Amniotic epithelial cell (primary cell): Measurements from ENCODE around the gene HRK.
A peak's percentile ranks its signal among the peaks of the same experiment; 100 is the strongest.

Experiments
- DNase-seq: peaks from one replicate; pipeline ENCODE4 v3.0.0-alpha.2; 2010; ENCODE audit warnings: low read depth

HRK gene

DNA sequence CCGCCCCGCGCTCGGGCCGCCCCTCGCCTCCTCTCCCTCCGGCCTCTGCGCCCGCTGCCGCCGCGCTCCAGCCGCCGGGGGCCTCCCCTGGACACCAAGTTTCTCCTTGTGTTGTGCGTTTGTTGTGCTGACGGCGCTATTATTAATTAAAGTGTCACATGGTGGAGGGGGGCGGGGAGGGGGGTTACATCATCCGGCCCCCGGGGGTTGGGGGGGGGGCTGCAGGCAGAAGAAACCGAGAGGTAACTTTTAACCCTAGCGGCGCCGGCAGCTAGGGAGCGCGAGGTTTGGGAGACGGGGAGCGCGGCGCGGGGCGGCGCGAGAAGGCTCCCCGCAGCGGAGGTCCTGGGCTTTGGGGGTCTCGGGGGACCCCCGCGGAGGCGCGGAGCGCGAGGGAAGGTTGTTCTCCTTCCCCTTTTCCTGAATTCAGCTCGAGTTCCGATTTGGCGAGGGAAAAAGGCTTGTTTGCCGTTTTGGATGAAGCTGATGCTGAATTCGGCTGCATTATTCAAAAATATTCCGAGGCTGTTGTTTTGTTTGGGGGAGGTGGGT lies at the start of gene HRK:
TSS of gene HRK (minus strand) at position 117 of the 552 bp plus-strand sequence. CDS start 134 bp downstream, outside the sequence.
- no peak for DNase-seq

DNA sequence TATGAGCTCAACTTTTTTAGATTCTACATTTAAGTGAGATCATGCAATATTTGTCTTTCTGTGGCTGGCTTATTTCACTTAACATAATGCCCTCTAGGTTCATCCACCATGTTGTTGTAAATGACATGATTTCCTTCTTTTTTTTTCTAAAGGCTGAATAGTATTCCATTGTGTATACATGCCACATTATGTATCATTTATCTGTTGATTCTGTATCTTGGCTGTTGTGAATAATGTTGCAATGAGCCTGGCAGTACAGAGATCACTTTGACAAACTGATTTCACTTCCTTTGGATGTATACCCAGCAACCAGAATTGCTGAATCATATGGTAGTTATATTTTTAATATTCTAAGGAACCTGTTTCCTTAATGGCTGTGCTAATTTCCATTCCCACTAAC lies 48.6 kb upstream of the HRK start:
- DNase-seq, result no peak

DNA sequence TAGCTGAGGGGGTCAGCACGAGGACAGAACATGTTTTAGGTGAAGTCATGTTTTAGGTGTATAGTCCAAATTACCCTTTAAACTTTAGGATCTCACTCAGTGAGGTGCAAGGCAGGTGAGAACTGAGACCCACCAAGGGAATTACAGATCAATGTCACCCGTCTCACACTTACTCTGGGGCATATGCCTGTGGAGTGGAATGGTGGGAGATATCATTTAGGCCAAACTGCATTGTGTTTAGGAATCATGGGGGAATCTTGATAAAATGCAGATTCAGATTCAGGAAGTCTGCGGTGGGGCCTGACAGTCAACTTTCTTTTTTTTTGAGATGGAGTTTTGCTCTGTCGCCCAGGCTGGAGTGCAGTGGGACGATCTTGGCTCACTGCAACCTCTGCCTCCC lies 47.3 kb upstream of the HRK start:
- no peak for DNase-seq

DNA sequence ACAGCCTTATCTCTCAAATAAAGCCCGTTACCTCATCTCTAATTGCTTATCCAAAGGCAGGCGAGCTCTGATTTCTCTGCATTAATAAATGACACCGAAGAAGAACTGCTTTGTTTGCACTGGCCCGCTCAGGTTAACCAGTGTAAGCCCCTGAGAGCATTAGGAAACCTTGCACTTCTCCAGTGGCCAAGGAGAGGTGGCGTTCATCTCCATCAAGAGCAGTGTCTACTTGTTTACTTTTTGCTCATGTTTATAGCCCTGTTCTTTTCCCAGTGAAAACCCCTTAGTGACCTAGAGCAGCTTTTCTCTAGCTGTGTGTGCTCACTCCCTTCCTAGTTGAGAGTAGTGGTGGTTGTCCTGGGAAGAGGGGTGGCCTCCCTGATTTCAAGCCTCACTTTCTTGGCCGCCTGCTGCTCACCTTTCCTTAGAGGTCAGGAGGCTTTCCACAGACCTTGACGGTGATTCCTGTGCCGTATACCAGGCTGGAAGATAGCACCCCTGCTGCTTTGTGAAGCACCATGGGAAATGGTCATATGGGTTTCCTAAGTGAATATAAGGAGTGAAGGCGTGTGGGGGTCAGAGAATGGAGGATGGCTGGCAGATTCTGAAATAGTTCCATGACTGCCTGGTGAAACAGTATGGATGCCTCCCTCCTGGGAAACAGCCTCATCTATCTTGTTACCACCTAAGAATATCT lies 46.2 kb upstream of the HRK start:
- DNase-seq, result no peak

DNA sequence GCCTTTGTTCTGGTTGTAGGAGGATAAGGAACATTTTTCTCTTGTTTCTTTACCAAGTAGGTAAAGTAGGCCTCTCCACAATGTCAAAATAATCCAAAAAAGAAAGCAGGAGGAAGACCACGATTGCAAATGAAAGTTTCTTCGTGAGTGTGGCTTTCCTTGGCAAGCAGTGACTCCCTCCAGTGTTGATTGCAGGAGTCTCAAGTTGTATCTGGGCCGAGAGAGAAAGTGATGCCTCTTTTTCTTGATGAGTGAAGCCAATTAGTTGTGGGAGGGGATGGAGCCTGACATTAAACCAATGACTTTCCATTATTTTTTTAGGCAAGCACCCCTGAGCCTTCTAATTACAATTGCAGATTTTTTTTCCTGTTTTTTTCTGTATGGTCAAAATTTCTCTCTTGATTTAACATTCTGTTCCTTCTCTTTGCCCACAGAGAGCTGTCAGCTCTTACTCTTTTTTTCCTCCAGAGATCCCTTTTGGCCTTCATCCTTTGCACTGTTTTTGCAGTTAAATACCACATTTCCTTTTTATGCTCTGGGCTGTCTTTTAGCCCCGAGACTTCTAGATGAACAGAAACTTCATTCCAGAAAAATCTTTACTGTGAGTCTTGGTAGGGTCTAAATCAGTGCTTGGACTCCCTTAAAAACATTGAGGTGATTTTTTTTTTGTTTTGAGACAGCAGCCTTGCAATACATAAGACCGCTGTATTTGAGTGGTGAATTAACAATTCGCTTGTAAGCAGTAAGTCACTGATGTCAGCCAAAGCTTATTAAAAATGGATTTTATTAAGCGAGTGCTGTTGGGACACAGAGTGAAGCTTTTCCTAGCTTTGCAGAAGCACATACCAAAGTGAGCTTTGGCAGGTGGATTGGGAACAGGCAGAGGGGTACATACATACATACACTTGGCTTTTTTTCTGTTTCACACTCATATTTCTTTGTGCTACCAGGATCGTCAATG lies 45.3 kb upstream of the HRK start:
- no peak for DNase-seq

DNA sequence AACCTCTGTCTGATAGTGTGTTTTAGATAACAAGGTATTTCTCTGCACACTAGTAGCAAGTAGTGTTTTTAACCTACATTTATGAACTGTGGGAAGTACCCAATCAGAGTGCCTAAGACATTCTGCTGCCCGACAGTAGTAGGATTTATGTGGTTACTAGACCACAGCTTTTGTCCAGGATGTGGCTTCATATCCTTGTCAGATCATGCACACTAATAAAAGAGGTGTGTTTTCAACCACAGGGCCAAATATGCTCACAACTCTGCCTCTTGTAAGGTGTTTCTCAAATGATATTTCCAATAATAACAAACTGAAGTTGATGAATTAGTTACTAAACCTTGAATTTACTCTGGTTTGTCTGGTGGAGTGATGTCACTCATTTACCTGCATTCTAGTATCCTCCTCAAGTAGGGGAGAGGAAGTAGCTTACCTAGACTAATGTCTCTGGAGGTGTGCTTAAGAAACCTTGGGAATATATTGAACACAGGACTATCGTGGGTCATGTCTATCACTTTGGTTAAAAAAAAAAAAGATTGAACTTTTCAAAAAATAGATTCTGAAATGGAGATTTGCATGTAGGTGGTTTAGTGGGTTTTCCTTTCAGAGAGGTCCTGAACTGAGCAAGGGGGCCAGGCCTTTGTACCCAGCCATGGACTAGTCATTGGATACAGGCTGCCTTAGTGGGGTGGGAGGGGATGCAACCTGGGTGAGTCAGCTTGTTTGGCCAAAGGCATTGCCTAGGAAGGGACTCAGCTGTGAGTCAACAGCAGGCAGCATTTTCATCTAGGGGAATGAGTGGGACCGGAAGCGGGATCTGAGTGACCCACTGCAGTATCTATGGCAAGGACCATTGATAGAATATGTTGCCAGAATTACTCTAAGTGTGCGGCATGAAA lies 43.6 kb upstream of the HRK start:
- DNase-seq, result peak; percentile 69

DNA sequence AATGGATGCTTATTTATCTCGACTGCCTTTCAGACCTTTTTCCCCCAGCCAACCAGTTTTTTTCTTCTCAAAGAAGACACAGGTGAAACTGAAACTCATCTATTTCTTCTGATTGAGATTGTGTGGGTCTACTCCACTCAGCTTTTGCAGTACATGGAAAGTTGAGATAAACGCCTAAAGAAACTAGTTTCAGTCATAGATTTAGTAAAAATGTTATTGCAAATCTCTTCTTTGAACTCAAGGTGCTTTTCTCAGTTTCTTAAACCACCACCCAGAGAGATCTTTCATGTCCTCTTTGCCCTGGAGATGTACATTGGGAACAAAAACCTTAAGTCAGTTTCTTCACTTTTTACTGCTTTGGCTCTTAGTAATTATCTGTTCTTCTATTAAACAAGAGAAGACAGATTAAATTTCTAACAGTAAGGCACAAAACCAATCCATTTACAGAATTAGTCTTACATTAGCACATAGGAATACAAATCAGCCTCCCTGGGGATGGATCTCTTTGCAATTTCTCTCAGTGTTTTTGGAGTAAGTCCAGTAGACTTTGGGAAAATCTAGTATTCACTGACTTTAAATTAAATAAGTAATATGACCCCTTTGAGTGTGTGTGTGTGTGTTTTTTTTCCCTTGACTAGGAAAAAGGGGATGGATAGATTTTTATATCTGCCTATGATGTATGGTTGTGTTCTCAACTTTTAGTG lies 41.1 kb upstream of the HRK start:
- no peak for DNase-seq

DNA sequence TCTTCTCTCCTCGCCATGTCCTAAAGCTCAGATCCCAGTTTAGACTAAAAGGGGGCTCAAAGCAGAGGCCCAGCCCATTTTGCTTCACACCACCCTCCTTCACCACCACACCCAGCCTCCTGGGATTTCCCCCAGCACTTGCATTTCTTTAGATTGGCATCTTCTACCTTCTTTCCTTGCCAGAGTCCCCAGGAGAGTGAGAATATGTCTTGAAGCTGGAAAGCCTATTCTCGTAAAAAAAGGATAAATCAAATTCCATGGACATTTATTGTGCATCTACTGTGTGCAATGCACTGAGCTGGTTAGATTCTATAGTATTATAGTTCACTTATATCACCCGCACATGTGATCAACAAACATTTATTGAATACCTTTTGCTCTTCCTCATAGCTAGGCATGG lies 39.7 kb upstream of the HRK start:
- no peak for DNase-seq

DNA sequence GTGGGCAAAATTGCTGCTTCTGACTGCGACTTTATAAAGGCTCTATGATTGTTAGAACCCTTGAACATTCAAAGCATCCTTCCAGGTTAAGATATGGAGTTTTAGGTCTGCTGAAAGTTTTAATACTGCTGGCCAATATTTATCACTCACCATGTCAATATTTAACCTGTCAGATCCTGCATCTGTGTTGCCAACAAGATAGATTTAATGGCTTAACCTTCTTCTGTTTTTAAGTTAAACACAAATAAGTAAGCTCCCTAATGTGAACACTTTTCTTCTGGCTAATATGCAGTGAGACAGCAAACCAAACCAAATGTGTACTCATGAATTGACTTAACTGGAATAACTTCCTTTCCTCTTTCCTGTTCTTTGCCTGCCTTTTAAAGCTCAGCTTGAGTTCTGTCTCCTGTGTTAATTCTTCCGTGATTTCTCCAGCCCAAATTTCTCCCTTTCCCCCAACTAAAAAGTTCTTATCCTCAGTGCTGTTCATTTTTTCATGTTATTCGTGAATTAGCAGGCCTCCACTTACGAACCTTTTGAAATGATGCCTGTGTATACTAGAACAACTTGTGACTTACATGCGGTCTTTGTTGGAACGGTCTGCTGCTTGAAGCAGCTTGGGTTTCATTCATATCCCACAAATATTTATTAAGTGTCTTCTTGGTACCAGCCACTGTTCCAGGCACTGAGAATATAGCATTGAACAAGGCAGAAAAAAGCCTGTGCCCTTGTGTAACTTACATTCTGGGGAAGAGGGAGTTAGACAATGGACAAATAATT lies 38.7 kb upstream of the HRK start:
- DNase-seq, result no peak

DNA sequence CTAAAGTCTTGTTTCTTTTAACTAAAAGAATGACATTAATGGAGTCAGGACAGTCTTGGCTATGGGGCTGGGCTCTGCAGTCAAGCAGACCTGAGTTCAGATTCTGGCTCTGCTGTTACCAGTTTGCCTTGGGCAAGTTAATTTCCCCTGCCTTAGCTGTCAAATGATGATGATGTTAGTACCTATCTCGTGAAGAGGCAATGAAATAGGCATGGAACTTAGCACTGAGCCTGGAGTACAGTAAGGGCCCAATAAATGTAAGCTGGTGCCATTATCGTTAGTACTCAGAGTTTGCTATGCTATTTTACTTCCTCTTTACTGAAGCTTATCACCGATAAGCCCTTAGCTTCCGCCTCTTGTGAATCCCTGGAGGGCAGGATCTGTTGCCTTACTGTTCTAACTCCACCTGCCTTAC lies 38.0 kb upstream of the HRK start:
- no peak for DNase-seq

DNA sequence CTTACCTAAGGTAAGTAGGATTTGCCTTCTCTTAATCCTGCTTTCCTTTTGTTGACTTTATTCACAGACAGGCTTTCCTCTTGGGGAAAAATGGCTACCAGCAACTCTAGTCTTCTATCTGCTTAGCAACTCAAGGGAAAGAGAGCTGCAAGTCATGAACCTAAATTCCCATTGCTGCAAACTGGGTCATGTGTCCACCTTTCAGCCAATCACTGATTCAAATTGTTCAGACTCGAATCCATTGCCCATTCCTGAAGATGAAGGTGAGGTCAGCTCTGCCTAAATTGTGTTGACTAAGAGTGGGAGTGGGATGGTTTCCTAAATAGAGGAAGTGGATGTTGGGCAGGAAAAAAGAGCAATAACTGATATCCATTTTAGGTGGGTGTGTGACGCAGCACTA lies 37.2 kb upstream of the HRK start:
- DNase-seq, result no peak

DNA sequence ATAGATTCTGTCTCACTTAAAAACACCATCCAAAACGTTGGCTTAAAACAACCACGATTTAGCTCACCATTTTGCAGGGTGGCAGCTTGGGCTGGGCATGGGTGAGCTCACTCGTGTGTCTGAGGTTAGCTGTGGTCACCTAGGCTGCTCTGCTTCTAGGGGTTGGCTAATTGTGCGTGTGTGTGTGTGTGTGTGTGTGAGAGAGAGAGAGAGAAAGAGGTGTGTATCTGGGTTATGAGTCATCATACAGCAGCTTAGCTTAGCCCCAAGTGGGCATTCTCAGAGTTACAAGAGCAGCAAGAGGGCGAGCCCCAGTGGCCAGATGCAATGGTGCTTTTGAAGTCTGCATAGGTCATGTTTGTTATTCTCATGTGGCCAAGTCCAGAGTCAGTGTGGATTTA lies 35.5 kb upstream of the HRK start:
- DNase-seq, result peak; percentile 98

DNA sequence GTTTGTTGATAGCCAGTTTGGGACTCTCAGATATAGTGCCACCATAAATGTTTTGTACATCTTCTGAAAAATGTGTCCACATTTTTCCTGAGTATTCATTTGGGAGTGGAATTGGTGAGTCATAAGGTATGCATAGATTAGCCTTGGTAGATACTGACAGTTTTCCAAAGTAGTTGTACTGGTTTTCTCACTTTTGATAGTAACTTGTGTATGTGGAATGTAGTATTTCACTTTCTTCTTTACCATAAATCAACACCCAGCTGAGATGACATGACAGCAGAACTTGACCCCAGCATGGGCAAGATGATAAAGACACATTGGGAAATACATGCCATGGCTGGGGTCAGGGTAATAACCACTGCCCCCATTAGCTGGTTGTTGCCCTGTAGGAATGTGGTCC lies 34.9 kb upstream of the HRK start:
- peak; percentile 40 for DNase-seq

DNA sequence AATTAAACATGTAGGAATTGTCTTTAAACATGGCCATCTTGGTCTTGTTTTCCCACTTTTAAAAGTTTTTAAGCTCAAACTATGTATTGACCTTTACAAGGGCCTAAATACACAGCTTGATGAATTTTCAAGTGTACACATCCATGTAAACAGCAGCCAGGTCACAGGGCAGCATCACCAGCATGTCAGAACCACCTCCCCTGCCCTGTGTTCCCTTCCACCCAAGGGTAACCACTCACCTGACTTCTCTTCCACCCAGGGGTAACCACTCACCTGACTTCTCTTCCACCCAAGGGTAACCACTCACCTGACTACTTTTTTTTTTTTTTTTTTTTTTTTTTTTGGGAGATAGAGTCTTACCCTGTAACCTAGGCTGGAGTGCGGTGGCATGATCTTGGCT lies 34.1 kb upstream of the HRK start:
- no peak for DNase-seq

DNA sequence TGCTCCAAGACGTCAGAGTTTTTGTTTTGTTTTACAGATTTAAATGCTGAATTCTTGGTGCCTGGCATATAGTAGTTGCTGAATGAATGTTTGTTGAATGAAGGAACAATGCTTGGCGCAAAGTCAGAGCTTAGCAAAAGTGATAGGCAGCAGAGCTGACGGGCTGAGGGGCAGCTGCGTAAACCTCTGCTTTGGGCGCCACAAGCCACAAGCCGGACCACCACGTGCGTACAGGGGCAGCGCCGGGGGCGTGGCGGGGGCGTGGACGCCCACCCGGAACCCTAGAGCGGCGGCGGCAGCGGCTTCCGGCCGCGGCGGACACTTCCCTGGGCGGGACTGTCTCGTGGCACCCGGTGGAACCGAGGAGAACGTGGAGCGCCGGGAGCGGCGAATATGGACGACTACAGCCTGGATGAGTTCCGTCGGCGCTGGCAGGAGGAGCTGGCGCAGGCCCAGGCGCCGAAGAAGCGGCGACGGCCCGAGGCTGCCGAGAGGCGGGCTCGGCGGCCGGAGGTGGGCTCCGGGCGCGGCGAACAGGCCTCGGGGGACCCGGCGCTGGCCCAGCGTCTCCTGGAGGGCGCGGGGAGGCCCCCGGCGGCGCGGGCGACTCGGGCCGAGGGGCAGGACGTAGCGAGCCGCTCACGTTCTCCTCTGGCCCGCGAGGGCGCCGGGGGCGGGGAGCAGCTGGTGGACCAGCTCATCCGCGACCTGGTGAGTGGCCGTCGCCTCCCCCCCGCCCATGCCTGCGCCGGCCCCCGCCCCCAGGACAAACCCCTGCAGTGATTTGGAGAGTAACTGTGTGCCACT lies 29.6 kb upstream of the HRK start, which contains the start of gene FBXW8:
TSS of gene FBXW8 (plus strand) at position 306 of the 807 bp plus-strand sequence. CDS start at position 394, 88 bp downstream.
- DNase-seq, result peak; percentile 61

DNA sequence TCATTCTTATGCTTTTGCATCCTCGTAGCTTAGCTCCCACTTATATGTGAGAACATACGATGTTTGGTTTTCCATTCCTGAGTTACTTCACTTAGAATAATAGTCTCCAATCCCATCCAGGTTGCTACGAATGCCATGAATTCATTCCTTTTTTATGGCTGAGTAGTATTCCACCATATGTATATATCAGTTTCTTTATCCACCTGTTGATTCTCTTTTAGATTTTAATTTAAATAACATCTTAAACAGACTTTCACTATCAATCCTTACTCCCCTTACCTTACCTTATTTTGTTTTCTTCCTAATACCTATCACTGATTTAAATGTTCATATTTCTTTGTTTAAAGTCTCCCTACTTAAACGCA lies 29.0 kb upstream of the HRK start:
- DNase-seq, result no peak

DNA sequence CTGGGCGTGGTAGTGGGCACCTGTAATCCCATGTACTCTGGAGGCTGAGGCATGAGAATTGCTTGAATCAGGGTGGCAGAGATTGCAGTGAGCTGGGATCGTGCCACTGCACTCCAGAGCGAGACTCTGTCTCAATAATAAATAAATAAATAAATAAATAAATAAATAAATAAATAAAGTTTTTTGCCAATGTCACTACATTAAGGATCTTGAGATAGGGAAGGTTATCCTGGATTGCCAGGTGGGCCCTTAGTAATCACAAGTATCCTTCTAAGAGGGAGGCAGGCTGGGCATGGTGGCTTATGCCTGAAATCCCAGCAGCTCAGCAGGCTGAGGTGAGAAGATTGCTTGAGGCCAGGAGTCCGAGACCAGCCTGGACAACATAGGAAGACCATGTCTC lies 25.0 kb upstream of the HRK start:
- no peak for DNase-seq

DNA sequence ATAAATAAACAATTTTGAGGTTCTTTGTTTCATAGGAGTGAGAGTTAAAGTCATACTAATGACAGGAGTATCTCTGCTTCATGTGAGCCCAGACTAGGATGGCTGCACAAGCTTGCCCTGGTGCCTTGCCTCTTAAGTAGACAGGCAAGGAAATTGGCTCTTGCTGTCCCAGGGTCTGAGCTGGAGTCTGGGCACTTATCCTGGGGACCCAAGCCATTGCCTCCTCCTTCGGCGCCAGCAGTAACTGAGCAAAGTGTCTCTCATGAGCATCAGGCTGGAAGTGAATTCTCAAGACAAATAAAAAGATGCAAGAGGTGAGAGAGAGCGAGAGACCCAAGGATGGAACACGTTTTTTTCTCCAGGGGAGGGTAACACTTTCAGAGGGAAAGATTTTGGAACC lies 22.6 kb upstream of the HRK start:
- no peak for DNase-seq

DNA sequence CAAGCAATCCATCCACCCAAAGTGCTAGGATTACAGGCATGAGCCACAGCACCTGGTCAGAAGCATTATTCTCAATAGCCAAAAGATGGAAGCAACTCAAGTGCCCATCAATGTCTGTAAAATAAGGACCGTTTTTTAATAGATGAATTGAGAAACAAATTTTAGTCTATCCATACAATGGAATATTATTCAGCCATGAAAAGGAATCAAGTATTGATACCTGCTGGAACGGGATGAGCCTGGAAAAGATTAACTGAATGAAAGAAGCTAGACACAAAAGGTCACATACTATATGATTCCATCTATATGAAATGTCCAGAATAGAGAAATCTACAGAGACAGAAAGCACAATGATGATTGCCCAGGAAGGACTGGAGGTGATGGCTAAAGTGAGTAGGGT lies 20.4 kb upstream of the HRK start:
- DNase-seq, result no peak

DNA sequence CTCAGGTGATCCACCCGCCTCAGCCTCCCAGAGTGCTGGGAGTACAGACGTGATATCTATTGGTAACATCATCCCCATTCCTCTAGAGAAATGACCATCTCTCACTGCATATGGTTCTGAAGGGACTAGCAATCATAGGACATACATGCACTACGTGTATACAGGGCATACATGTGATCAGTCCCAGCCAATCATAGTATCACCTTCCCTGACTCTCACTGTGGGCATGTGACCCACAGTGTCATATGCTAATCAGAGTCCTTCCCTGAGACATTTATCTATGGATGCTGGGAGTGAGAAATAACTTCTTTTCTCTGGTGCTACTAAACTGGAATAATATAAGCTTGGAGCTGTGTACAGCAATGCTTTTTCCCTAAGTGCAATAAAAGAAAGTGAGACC lies 17.4 kb upstream of the HRK start:
- no peak for DNase-seq
